ENCODE results near the gene LINGO1. TPM values are rescaled to one million over a fixed set of nuclear protein-coding genes. Genes with fewer than 3 reads are reported as not detected.
A peak's percentile ranks its signal among the peaks of the same experiment; 100 is the strongest.

Gene LINGO1
- total and polyA plus RNA-seq, 2 of the 8 experiments (the other 6 are each of a cell fraction or from before 2014, with no cell fraction given) = 57.1 to 114 TPM

DNA sequence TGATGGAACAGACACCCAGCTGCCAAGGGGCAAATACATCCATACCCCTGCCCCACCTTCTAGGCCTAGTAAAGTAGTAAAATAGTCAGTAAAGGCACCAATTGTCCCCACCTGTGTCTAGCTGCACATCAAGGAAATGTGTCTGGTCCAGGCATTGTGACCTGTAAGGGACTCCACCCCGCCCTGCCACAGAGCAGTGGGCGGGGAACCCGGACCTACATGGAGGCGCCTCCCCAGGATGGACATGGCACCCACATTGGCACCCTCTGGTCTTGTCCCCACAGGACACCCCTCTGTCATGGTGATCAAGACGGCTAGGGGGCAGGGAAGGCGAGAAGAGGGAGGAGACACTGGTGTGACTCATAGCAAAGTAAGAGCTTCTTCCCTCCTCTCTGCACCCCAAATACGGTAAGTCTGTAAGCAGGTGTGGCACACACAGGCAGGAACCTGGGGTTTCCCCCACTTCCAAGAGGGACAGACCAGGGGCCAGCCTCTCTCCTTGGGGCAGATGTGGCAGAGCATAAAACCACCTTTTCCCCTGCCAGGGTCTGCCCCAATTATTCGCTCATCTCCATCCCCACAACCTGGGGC lies 13.5 kb upstream of the LINGO1 start:
- ChIA-PET POLR2A (ENCODE audit: partially characterized antibody) (interaction anchor here (1.0 to 1.4 kb wide), 2 partner anchors 12 to 28 kb away, joined by 4 to 7 read pairs; no protein-coding TSS in a partner anchor), CTCF (ENCODE audit: partially characterized antibody) (interaction anchor here (0.5 to 18.0 kb wide), 22 partner anchors 10 to 490 kb away, joined by 3 to 361 read pairs (median 3); partner anchors contain the start of gene LINGO1)
- Histone ChIP-seq H3K18ac (ENCODE audit: extremely low read depth, low read length) (no peak overlapping the region), H2BK120ac (replicated peaks; ENCODE audit: low read depth, low read length) (no peak overlapping the region), H3K4ac (replicated peaks; ENCODE audit: insufficient read length, low read depth, low read length) (no peak overlapping the region), H3K79me1 (ENCODE audit: low read depth, low read length) (no peaks in the 10 kb centered on the region), H3K4me2 (ENCODE audit: insufficient read depth in 1 of 2, low read depth in 2 of 2, low read length in 2 of 2) (no peak overlapping the region), H4K91ac (replicated peaks; ENCODE audit: insufficient read length, low read length) (peak overlapping the region; percentile 9), H2AK5ac (ENCODE audit: low read depth, low read length) (no peak overlapping the region), H3K27me3 (replicated peaks in 1 of 4; ENCODE audit: control insufficient read depth in 3 of 4, extremely low read depth in 1 of 4, insufficient read depth in 3 of 4, low read length in 3 of 4) (no peaks in the 10 kb centered on the region; a peak in 1 of 7 replicates), H3K79me2 (ENCODE audit: control insufficient read depth in 1 of 2, insufficient read depth in 2 of 2, low read length in 2 of 2) (no peaks in the 10 kb centered on the region), H3K9me3 (ENCODE audit: insufficient read depth in 2 of 2, low read depth in 1 of 2, low read length in 1 of 2) (no peaks in the 10 kb centered on the region), H4K8ac (ENCODE audit: extremely low read depth, insufficient read depth, low read length) (no peak overlapping the region), H3K4me1 (replicated peaks in 1 of 4; ENCODE audit: control insufficient read depth in 3 of 4, insufficient read depth in 4 of 4, low read length in 3 of 4) (peaks cover 0 to 11% (median 3%) of the 10 kb centered on the region in 4 experiments; a peak in 5 of 7 replicates), H4K5ac (ENCODE audit: insufficient read length, low read depth, low read length) (no peak overlapping the region), H3K9ac (replicated peaks in 1 of 4; ENCODE audit: extremely low read depth in 1 of 4, low read depth in 3 of 4, low read length in 3 of 4) (no peak overlapping the region), H3K36me3 (ENCODE audit: control insufficient read depth in 2 of 4, insufficient read depth in 4 of 4, low read length in 3 of 4) (no peaks in the 10 kb centered on the region), H2AFZ (ENCODE audit: low read length) (no peak overlapping the region), H2BK20ac (ENCODE audit: low read length) (no peak overlapping the region), H3K27ac (ENCODE audit: low read depth, low read length) (no peak overlapping the region), H2BK15ac (ENCODE audit: low read length) (no peak overlapping the region), H3K4me3 (ENCODE audit: extremely low read depth in 1 of 4, insufficient read depth in 2 of 4, low read depth in 3 of 4, low read length in 4 of 4) (no peak overlapping the region), H2BK12ac (ENCODE audit: low read depth, low read length) (no peak overlapping the region), H3K23ac (ENCODE audit: insufficient read length) (no peak overlapping the region), H3K14ac (ENCODE audit: insufficient read length) (no peak overlapping the region), H3K23me2 (ENCODE audit: low read depth, low read length) (no peaks in the 10 kb centered on the region), H2BK5ac (ENCODE audit: low read depth, low read length) (no peak overlapping the region), H3K56ac (replicated peaks; ENCODE audit: insufficient read length, low read depth, low read length) (no peak overlapping the region), H4K20me1 (replicated peaks in 1 of 2; ENCODE audit: control insufficient read depth in 1 of 2, insufficient read depth in 2 of 2, low read length in 2 of 2) (no peaks in the 10 kb centered on the region)
- no peak for TF ChIP-seq POU5F1 (IDR thresholded peaks at IDR 0.05; ENCODE audit: low read depth, low read length)
- TF ChIP-seq TBP (IDR thresholded peaks at IDR 0.05; ENCODE audit: low read depth, low read length) = no peak
- TF ChIP-seq SIN3A (conservative IDR thresholded peaks at IDR 0.05 in 1 of 2, IDR thresholded peaks at IDR 0.05 in 1 of 2; ENCODE audit: low read depth in 1 of 2, low read length in 2 of 2) = no peak
- TF ChIP-seq EGR1 (IDR thresholded peaks at IDR 0.05; ENCODE audit: borderline replicate concordance, low read depth, low read length) = no peak
- TF ChIP-seq SP2 (IDR thresholded peaks at IDR 0.05; ENCODE audit: low read length) = no peak
- TF ChIP-seq POLR2AphosphoS5 (IDR thresholded peaks at IDR 0.05; ENCODE audit: low read depth, low read length) = no peak
- no peak for TF ChIP-seq MAFK (IDR thresholded peaks at IDR 0.05; ENCODE audit: low read depth, low read length)
- TF ChIP-seq, protein P1, sequence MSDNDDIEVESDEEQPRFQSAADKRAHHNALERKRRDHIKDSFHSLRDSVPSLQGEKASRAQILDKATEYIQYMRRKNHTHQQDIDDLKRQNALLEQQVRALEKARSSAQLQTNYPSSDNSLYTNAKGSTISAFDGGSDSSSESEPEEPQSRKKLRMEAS (IDR thresholded peaks at IDR 0.05) = no peak
- TF ChIP-seq NRF1 (IDR thresholded peaks at IDR 0.05; ENCODE audit: low read depth, low read length) = no peak
- no peak for DNase-seq (ENCODE audit: low read depth in 1 of 2, low spot score in 2 of 2)
- no peak for FAIRE-seq
- WGBS, 2 experiments (ENCODE audit: extremely low coverage in 1 of 2, insufficient coverage in 1 of 2, insufficient read length in 1 of 2, insufficient replicate concordance in 2 of 2, low coverage in 1 of 2, low lambda C conversion rate in 2 of 2, missing lambda C conversion rate in 1 of 2) = 78% methylated on average over 8 of the region's 8 CpGs; no CpG with 5 or more reads in 1 of the 2 experiments

Data from H1 (cell line).